Testis (tissue), 2 donors: ENCODE results near the gene MANSC4.

Source experiments
- CTCF ChIP-seq, 3 experiments: fragments of 450-650 bp in 2 of 3; fragments of 200-600 bp in 1 of 3; sonication (generic) in 1 of 3; IDR thresholded peaks; one replicate each; pipeline ENCODE4 v1.5.1; 2016 to 2019; ENCODE audit warnings: antibody characterized with exemption in 3 of 3, mild to moderate bottlenecking in 2 of 3, moderate library complexity in 1 of 3
- POLR2A ChIP-seq: fragments of 450-650 bp; IDR thresholded peaks from one replicate; pipeline ENCODE4 v1.6.1; 2017; ENCODE audit warnings: antibody characterized with exemption, mild to moderate bottlenecking, moderate library complexity

- TF ChIP-seq CTCF (IDR thresholded peaks at IDR 0.05): no peak
- TF ChIP-seq POLR2A: no peak
Measured at GRCh38 chr12:27802936-27803335, 22.9 kb upstream of the MANSC4 start.
